Hepatic stellate cell (primary cell): Measurements from ENCODE around the gene PKNOX2.

ENCODE experiments used
- DNase-seq: peaks from one replicate; pipeline ENCODE4 v3.0.0; 2011; ENCODE audit warnings: low spot score

The PKNOX2 gene

DNA sequence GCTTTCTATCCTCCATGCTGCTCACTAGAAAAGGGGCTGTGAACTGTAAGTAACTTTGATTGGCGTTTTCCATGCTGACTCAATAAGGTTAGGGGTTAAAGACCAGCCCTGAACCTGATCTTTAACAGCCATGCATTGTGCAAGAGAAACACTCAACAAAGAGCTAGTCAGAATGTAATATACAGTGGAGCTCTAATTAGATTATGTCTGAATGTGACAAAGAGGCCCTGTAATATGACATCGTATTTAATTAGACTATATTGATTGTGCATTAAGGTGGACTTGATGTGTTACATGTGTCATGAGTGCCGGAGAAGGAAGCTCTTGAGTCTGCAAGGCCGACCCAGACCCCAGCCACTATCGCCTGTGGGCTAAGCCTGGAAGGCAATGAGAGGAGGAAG, 70.5 kb downstream of the PKNOX2 start:
- no peak for DNase-seq

DNA sequence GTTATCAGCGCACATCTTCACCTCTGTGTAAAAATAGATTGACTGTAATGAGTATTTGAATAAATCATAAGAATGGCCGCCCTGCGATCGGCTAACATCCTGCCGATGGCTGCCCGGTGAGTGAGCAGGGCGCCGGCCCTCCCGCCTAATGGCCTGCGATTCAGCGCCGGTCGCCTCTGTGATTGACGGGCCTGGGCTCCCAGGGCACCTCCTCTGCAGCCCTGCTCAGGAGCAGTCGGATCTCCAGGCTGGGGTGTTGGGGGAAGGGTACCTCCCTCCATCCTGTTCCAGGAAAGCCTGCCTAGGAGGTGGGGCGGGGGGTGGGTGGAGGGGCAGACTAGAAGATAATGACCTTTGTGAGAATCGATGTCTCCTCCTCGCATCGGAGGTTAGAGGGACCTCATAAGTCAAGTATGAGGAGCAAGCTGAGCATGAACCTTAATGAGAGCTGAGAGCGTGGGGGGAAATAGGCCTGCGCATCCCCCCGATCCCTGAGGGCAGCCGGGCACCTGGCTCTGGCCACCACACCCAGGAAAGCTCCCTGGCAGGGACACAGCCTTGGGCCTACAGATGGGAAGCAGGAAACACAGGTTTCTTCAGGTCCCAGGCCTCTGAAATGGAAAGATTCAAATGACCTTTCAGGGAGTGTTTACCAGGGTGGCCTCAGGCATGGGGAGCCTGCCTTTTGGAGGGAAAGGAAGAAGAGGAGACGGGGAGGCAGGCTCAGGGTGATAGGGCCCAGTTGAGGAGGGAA, 71.7 kb downstream of the PKNOX2 start:
- DNase-seq = no peak

DNA sequence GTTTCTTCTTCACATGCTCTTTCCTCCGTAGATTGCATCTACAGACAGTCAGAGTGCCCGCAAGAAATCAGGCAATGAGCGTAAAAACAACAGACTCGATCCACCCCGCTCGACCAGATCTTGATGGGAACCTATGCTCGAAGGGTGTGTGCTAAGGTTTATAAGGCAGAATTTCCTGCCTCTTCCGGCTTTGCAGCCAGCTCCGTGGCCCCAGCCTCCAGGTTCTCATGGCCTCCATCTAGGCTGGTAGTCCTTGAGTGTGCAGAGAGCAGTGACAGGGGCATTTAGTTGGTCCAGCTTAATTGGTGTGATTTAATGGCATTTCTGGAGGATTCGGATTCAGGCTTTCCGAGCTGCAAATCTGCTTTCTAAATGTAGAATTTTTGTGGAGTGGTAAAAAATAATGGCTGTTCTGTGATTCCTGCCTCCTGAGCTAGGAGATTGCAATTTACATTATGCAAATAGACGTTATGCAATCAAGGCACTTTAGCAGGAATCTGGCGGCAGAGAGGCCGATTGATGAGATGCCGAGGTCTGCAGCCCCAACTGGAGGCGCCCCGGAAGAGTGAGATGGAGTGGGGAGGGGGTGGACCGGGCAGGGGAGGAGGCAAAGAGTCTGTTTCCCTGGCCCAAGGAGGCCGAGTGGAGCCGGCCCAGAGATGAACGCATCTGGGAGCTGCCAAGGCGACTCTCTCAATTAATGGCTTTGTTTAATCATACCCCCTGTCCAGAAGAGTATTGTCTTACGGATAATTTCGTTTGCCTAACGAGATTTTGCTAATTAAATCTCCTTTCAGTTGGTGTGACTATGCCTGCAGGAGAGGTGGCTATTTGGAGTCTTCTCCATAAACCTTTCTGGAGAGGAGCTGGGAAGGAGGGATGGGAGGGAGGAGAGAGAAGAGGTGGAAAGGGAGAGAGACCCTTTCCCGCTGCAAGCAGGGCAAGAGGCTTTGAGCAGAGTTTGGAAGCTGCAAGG, 75.3 kb downstream of the PKNOX2 start:
- no peak for DNase-seq

DNA sequence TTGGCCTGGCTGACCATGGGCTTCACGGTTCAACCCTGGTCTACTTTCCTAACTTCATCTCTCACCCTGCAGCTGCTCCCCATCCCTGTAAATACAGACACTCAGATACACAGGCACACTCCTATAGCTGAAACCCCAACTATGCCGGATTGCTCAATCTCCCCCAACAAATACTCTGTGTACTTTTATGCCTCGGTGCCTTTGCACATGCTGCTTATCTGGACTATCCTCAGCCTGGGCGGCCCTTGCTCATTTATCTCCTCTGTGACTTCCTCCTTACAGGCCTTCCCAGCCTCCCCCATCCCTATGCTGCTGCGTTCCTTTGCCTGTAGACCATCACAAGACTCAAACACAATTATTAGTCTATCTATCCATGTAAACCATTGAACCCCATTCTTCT, 76.6 kb downstream of the PKNOX2 start:
- no peak for DNase-seq

DNA sequence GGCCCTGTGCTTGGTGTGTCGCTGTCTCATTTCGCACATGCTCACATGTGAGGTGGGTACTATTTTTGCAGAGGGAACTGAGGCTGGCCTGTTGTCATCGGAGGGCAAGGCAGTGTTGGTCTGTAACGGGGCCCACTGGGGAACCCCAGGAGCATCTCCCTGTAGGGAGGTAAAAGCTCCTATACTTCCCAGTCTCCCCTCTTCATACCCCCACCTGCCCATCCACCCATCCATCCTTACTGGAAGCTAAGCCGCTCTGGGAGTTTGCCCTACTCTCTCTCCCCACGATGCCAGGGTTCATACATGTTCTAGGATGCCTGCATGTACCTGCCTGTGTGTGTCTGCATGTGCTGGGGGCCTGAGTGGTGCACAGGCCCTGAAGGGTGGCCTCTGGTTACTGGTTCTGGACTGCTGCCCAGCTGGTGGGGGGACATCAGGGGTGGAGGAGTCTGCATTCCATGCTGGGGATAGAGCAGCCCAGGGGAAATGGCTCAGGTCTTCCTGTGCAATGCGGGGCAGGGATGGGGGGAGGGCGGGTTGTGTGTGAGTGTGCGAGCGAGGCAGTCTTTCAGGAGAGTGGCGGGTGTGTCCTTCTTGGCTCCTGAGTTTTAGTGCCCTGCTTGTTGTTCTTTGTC, 77.7 kb downstream of the PKNOX2 start:
- DNase-seq = no peak

DNA sequence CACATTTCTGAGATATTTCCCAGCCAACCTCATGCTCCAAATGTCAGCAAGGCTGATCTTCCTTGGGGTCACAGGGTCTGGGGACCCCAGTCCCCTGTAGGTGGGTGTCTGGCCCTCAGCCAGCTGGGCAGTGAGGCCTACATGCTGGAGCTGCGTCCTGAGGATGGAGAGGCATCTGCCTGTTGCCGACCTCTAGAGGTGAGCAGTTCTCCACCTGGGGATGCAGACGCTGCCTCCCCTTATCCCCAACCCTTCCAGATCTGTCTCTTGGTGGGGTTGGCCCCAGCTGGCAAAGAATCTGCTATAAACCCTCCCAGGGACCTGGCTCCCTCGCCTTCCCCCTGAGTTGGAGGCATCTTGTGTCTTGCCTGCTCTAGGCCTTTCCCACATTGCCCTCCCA, 79.6 kb downstream of the PKNOX2 start:
- no peak for DNase-seq

DNA sequence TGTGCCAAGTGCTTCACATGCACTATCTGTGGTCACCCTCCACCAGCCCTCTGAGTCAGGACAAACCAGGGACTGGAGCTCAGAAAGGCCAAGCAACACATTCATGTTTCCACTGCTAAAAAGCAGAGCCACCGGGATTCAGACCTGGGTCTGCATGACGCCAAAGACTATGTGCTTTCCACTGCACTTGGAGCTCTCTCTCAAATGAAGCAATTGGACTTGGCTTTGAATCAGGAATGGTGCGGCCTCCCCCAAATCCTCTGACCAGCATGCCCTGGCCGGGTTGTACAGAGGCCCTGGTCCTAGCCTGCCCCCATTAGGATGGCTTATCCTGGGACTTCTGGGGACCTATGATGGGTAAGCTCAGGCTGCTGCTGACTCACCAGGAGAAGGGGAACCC, 80.7 kb downstream of the PKNOX2 start:
- no peak for DNase-seq

DNA sequence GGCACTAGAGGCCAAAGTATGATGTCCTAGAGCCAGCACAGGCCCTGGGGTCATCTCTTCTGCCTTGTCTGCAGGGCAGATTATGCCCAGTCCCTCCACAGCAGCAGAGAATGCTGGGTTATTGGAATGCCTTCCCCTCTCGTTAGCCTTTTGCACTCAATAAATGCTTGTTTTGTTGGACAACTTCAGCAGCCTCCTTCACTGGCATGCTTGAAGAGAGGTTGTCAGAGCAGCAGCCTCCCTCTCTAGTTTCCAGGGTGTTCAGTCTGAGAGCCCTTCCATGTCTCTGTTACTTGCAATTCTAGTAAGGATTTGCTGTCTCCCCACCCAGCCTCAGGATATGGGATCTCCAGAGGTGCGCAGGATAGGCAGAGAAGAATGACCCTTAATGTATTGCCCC, 82.9 kb downstream of the PKNOX2 start:
- no peak for DNase-seq

DNA sequence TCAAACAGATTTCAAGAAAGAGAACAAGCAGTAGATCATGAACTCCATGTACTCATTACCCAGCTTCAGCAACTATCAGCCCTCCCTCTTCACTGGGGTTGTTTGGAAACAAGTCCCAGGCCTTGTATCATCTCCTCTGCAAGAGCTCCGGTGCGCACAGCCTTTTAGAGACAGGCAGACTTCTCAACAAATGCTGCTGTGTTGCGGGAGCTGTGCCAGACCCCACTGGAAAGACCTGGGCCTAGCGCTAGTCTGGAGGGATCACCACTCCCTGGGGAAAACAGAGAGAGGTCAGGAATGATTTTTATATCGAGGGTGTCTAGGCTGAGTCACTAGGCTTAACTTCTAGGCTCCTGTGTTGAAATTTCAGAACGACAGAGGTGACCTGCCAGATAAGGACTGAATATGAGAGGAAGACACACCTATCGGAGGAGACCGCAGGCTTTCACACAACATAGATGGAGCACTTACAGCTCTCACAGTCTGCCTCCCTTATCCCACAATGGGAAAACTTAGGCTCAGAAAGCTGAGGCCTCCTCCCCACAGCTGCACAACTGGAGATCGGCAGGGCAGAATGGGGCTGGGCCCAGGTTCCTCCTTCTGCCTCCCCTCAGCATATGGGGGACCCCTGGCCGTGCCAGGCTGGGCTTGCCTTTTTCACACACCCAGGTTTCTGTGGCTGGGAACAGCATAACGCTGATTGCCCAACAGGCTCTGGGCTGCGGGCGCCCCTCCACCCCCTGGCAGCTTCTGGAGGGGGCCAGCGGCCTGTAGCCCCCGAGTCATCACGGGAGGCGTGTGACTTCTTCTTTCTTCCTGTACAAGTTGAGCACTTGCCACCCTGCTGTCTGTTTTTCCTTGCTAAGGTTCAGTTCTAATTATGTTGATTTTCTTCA, 86.0 kb downstream of the PKNOX2 start:
- no peak for DNase-seq

DNA sequence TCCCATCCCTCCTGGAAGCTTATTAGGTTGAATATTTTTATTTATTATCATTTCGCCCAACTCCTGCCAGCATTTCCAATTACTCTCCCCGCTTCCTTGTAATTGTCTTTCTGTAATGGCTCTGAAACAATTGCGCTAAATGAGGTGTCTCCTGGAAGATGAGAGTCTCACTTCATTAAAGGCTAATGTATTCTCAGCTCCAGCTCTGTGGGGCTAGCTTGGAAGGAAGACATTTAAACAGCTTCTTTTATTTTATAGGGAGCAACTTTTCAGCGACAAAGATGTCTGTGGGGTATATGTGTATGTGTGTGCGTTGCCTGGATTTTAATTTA, 86.6 kb downstream of the PKNOX2 start:
- no peak for DNase-seq

DNA sequence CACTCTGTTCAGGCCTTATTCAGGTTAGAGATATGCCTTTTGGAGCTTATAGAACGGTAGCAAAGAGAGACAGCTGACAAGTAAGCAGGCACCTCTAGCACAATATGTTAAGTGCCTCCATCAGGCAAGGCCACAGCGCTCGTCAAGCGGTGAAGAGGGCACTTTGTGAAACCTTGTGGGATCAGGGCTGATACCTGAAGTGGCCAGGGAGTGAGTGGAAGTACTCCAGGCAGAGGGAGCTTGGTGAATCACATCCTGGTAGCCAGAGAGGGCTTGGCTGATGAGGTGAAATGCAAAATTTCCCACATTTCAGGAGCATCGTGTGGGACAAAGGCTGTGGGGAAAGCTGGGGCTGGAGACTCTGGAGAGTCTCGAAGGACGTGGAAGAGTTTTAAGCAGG, 87.4 kb downstream of the PKNOX2 start:
- no peak for DNase-seq

DNA sequence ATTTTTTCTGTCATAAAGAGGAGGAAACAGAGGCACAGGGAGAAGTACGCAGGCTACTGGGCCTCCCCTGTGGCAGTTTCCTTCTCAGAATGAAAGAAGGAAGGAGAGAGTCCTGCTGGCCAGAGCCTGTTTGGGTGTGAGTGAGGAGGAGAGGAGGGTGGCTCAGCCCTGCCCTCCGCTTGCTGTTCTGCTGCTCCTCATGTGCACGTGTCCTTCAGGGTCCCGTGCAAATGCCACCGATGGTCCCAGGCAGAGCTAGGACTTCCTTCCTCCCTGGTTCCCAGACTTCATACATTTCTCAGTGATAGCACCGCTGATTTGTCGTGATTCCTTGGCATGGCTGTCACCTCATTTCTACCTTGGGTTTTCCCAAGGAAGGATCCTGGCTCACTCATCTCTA, 88.7 kb downstream of the PKNOX2 start:
- no peak for DNase-seq

DNA sequence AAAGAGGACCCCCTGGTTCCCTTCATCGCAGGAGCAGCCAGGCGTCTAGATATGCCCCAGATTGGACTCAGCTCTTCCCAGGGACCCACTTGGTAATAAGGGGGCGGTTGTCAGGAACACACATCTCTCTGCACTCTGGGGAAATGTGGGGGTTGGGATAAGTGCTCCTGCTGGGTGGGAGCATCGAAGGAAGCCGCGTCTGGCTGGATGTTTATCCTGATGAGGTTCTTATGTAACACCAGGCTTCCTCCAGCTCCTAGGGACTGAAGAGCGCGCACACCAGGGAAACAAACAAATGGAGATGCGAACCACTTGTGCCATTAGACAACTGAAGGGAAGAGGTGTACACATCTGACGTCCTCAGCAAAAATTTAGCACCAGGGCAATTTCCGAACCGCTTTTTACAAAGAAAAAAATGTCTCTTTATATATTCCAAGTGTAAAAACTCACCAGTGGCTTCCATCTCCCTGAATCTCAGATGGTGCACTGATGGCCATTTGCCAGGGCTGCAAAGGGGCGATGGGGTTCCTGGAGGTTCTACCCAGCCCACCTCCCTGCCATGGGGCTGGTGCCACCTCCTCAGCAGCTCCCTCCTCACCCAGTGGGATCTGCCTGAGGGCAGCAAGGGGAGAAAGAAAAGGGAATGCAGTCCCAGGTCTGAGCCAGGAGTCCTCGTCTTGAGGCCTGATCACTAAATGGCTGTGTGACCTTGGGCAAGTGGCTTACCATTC, 89.4 kb downstream of the PKNOX2 start:
- DNase-seq = no peak

DNA sequence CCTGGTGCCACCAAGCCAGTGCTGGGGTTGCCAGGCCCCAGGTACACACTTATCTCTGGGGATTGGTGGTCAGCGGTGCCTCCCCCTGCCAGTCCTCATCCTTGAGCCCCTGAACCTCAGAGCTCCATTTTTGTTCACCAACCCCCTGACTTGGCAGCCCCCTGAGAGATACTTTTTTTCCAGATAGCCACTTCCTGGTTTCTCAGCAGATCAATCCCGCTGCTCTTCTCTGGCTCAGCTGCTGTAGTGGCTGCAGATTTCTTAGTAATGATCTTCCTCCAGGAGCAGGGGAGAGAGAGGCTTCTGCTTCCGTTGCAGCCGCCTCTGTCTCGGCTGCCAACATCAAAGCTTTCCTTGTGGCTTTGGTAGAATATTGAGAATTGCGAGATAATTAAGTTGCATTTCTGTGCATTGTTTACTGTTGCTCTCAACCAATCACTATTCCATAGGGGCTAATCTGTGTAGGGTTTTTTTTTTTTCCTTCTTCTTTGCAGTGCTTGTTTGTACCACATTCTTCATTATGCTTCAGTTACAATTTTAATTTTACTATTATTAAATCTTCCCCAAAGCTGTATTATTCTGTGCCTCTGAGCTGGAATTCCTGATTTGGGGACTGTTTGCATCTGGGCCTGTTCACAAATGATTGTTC, 92.1 kb downstream of the PKNOX2 start:
- no peak for DNase-seq

DNA sequence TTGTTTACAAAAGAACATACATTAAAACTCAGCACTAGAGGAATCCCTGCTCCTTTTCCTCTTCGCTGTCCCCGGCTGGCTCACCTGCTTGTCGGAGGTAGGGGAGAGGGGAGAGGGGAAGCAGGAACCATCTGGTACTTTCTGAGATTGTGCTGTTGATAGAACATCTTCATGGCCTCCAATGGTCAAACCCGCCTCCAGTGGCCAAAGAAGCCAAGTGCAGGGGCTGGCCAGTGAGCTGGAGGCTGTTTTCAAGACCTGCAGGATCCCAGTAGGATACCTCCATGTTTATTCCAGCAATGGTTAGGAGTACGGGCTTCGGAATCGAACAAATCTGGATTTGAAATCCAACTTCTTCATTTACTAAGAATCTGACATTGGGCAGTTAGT, 92.6 kb downstream of the PKNOX2 start:
- DNase-seq = peak; percentile 41

DNA sequence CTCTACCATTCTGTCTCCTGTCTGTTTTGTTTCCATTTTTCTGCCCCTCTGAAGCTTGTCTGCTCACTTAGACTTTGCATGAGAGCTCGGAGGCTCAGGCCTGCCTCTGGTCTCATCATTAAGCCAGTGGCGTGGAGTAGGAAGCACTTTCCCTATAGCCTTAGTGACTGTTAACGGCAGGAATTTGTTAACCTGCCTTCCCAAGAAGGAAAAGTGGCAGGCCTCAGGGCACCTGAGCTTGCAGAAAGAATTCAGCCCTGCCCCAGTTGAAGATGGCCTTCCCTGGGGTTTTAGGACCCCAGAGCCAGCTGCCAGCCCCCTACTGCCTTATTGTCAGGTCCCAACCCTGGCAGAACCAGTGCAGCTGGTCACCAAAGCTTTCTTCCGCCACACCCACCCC, 93.2 kb downstream of the PKNOX2 start:
- no peak for DNase-seq

DNA sequence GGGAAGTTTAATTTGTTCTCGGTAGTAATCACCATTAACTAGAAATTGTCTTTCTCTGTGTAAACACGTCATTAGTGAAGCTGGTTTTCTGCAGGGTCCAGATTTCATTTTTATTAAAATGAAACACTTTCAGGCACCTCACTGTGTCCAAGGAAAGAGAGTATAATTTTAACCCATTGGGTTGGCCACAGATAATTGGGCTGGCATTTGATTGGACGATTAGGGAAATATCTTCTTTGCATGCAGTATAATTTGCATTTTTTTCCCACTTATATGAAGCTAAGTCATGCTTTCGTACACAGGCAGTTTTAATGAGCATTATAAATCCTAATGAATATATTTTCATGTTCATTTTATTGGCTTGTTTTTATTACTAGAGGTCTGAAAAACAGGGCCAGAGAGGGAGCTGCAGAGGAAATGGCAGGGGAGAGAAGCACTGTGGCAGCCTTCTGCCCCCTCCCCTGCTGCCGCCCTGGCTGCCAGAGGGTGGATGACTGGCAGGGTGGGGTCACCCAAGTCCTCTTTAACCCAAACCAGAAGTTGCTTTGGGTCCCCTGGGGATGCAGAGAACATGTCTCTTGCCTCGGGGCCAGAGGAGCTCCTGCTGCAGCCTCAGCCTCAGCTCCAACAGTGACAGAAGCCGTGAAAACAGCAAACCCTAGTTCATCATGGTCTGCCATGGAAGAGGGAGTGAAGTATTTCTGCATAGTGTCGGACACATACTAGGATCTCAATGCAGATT, 93.9 kb downstream of the PKNOX2 start:
- no peak for DNase-seq

DNA sequence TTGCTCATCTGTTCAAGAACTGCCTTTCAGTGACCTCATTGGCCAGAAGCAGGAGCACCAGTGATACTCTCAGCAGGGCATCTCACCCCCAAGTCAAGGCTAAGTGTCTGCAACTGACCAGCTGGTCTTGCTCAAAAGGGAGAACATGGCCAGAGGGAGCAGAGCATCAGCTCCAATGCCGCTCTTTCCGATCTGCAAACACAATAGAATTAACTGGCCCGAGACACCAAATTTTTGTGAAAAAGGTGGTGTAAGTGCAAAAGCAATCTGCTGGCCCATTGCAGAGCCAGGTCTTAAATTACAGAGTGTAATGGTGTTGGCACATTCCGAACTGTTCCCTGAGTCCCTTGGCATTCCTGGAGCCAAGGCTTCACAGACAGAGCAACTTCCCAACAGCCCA, 97.0 kb downstream of the PKNOX2 start:
- no peak for DNase-seq

DNA sequence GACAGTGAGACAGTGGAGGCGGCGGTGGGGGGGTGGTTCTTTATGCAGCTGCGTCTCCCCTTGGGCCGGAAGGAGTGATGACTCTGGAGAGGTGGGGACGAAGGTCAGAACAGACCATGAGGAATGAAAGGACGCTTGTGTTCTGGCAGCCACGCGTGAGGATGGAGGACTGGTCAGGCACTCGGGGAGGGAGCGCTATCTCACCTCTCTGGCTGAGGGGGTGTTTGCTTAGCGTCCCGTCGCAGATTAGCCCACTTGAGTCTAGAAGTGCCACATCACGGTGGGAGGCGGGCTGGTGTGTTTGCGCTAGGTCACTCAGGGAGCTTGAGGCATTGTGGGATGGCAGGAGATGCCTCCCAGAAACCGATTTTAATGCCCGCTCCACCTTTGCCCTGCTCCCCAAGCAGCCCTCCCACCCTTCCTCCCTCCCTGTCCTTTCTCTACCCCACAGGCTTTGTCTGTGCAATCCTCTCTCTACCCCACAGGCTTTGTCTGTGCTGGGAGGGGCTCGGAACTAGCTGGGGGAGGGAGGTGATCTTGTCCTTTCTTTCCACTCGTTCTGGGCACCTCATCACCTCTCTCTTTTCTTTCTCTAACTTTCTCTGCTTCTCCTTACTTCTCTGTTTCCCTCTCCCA, 97.8 kb downstream of the PKNOX2 start:
- no peak for DNase-seq

DNA sequence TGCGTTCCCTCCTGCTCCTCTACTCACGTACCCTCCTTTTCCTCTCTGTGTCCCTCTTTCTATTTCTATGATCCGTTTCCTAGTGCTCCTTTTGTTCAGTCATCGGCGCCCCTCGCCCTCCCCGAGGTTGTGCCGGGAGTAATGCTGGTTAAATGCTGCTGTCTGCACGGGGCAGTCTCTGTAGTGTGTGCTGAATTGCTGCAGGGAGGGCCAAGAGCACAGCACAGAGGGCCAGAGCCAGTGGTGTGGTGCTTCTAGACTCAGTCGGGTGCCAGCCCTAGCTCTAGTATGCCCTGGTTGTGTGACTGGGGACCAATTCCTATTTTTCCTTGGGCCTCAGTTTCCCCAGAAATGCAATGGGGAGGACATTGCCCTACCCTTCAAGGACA, 98.3 kb downstream of the PKNOX2 start:
- DNase-seq = peak; percentile 32
